GM12801 (cell line): ENCODE measurements around the gene SCN2B.

Experiments
- CTCF ChIP-seq: IDR thresholded peaks from one replicate; pipeline ENCODE4 v1.5.1; 2011; ENCODE audit warnings: control low read depth; ENCODE audit not compliant: insufficient read length; ENCODE audit errors: extremely low read depth

The SCN2B gene

GRCh38 chr11:118163494-118163893, 12.9 kb downstream of the SCN2B start:
- no peak for TF ChIP-seq CTCF

GRCh38 chr11:118162846-118163245, 13.6 kb downstream of the SCN2B start:
- TF ChIP-seq CTCF, result no peak

- TF ChIP-seq CTCF, result no peak
Measured at GRCh38 chr11:118161786-118162185, 14.7 kb downstream of the SCN2B start.

- no peak for TF ChIP-seq CTCF
Measured at GRCh38 chr11:118157186-118157895, 19.1 kb downstream of the SCN2B start.

GRCh38 chr11:118156531-118157185, 19.8 kb downstream of the SCN2B start:
- TF ChIP-seq CTCF, result no peak

GRCh38 chr11:118155776-118156530, 20.5 kb downstream of the SCN2B start:
- no peak for TF ChIP-seq CTCF

GRCh38 chr11:118154641-118155040, 21.8 kb downstream of the SCN2B start:
- TF ChIP-seq CTCF, result no peak
